SK-N-SH treated with all-trans-retinoic acid at 6 μM for 48 hours (cell line): ENCODE data around the gene KCNT1.

Source experiments
- ATAC-seq: fragments of 200-7000 bp; cut with Tn5 transposase; 3 replicates; pipeline ENCODE4 v1.9.1; 2020; ENCODE audit warnings: mild to moderate bottlenecking, moderate library complexity
- ARNTL ChIP-seq: fragments of 450-650 bp; formaldehyde crosslinking; IDR thresholded peaks from 2 replicates; pipeline ENCODE4 v1.5.0; 2020; ENCODE audit warnings: low read depth, mild to moderate bottlenecking, moderate library complexity, borderline replicate concordance
- BACH2 ChIP-seq: fragments of 250-450 bp; sonication (Bioruptor Pico); IDR thresholded peaks from 2 replicates; pipeline ENCODE4 v1.9.0; 2021; ENCODE audit warnings: mild to moderate bottlenecking, borderline replicate concordance
- CREB5 ChIP-seq: fragments of 250-450 bp; sonication (Bioruptor Pico); IDR thresholded peaks from 2 replicates; pipeline ENCODE4 v1.5.1; 2020; ENCODE audit warnings: low read depth, mild to moderate bottlenecking, moderate library complexity
- CSDC2 ChIP-seq: fragments of 250-450 bp; sonication (Bioruptor Pico); IDR thresholded peaks from 2 replicates; pipeline ENCODE4 v1.5.0; 2020; ENCODE audit warnings: mild to moderate bottlenecking, moderate library complexity
- CSRNP3 ChIP-seq: fragments of 250-450 bp; sonication (Bioruptor Pico); IDR thresholded peaks from 2 replicates; pipeline ENCODE4 v1.5.1; 2021; ENCODE audit warnings: mild to moderate bottlenecking, moderate library complexity
- ESRRG ChIP-seq: fragments of 250-450 bp; sonication (Bioruptor Pico); IDR thresholded peaks from 2 replicates; pipeline ENCODE4 v1.6.1; 2021; ENCODE audit warnings: mild to moderate bottlenecking
- GLIS3 ChIP-seq: fragments of 250-450 bp; sonication (Bioruptor Pico); IDR thresholded peaks from 2 replicates; pipeline ENCODE4 v1.5.0; 2020; ENCODE audit warnings: mild to moderate bottlenecking, moderate library complexity
- ISL1 ChIP-seq: fragments of 250-450 bp; sonication (Bioruptor Pico); IDR thresholded peaks from 2 replicates; pipeline ENCODE4 v2.1.2; 2022; ENCODE audit warnings: mild to moderate bottlenecking, moderate library complexity
- OSR1 ChIP-seq: fragments of 250-450 bp; sonication (Bioruptor Pico); IDR thresholded peaks from 2 replicates; pipeline ENCODE4 v1.8.0; 2022; ENCODE audit warnings: moderate library complexity, mild to moderate bottlenecking, inconsistent platforms
- PATZ1 ChIP-seq: fragments of 250-450 bp; sonication (Bioruptor Pico); IDR thresholded peaks from 2 replicates; pipeline ENCODE4 v1.8.0; 2020; ENCODE audit warnings: mild to moderate bottlenecking, moderate library complexity, borderline replicate concordance
- POU6F1 ChIP-seq: fragments of 250-450 bp; sonication (Bioruptor Pico); IDR thresholded peaks from 2 replicates; pipeline ENCODE4 v1.8.0; 2021; ENCODE audit warnings: low read depth, mild to moderate bottlenecking, moderate library complexity, borderline replicate concordance
- PPARA ChIP-seq: fragments of 250-450 bp; sonication (Bioruptor Pico); IDR thresholded peaks from 2 replicates; pipeline ENCODE4 v1.5.0; 2020; ENCODE audit warnings: mild to moderate bottlenecking, borderline replicate concordance
- RARB ChIP-seq: fragments of 250-450 bp; sonication (Bioruptor Pico); IDR thresholded peaks from 2 replicates; pipeline ENCODE4 v1.8.0; 2021; ENCODE audit warnings: mild to moderate bottlenecking, moderate library complexity
- SNAI2 ChIP-seq: fragments of 250-450 bp; sonication (Bioruptor Pico); IDR thresholded peaks from 2 replicates; pipeline ENCODE4 v1.5.0; 2020; ENCODE audit warnings: mild to moderate bottlenecking, moderate library complexity
- TCF4 ChIP-seq: fragments of 250-450 bp; sonication (Bioruptor Pico); IDR thresholded peaks from 2 replicates; pipeline ENCODE4 v1.8.0; 2021; ENCODE audit warnings: mild to moderate bottlenecking, moderate library complexity, borderline replicate concordance
- TOX ChIP-seq: fragments of 250-450 bp; sonication (Bioruptor Pico); IDR thresholded peaks from 2 replicates; pipeline ENCODE4 v1.8.0; 2021; ENCODE audit warnings: mild to moderate bottlenecking, moderate library complexity, borderline replicate concordance
- TSHZ2 ChIP-seq: fragments of 250-450 bp; sonication (Bioruptor Pico); IDR thresholded peaks from 2 replicates; pipeline ENCODE4 v1.5.0; 2020; ENCODE audit warnings: mild to moderate bottlenecking, moderate library complexity
- ZC3H10 ChIP-seq: fragments of 250-450 bp; sonication (Bioruptor Pico); IDR thresholded peaks from 2 replicates; pipeline ENCODE4 v1.5.1; 2021; ENCODE audit warnings: mild to moderate bottlenecking, moderate library complexity
- ZFP3 ChIP-seq: fragments of 250-450 bp; sonication (Bioruptor Pico); IDR thresholded peaks from 2 replicates; pipeline ENCODE4 v1.5.0; 2020; ENCODE audit warnings: mild to moderate bottlenecking, moderate library complexity
- ZFP30 ChIP-seq: fragments of 450-650 bp; formaldehyde crosslinking; IDR thresholded peaks from 2 replicates; pipeline ENCODE4 v1.5.0; 2022; ENCODE audit warnings: mild to moderate bottlenecking, moderate library complexity
- ZNF565 ChIP-seq: fragments of 450-650 bp; formaldehyde crosslinking; conservative IDR thresholded peaks from 2 replicates; pipeline ENCODE4 v1.5.0; 2020; ENCODE audit warnings: low read depth, mild to moderate bottlenecking, moderate library complexity
- ZNF70 ChIP-seq: fragments of 450-650 bp; formaldehyde crosslinking; IDR thresholded peaks from 2 replicates; pipeline ENCODE4 v1.5.0; 2020; ENCODE audit warnings: mild to moderate bottlenecking, moderate library complexity
- ZNF8 ChIP-seq: fragments of 450-650 bp; formaldehyde crosslinking; IDR thresholded peaks from 2 replicates; pipeline ENCODE4 v1.5.0; 2020; ENCODE audit warnings: mild to moderate bottlenecking, moderate library complexity

KCNT1 gene

GRCh38 chr9:135765416-135765815, 63.4 kb downstream of the KCNT1 start:
- ATAC-seq = no peak
- TF ChIP-seq TOX (CRISPR knock-in tag) (no peak), ARNTL (no peak), TSHZ2 (CRISPR knock-in tag) (no peak), PPARA (CRISPR knock-in tag) (no peak), RARB (no peak), SNAI2 (CRISPR knock-in tag) (no peak), ZFP3 (CRISPR knock-in tag) (no peak), ZNF70 (no peak), ZNF8 (CRISPR knock-in tag) (no peak), PATZ1 (CRISPR knock-in tag) (no peak), ZFP30 (CRISPR knock-in tag) (no peak), OSR1 (no peak), ESRRG (CRISPR knock-in tag) (no peak), ZNF565 (CRISPR knock-in tag) (no peak), ISL1 (no peak)

- ATAC-seq = no peak
- TF ChIP-seq TOX (CRISPR knock-in tag) (no peak), CSDC2 (CRISPR knock-in tag) (no peak), ZC3H10 (CRISPR knock-in tag) (no peak), POU6F1 (CRISPR knock-in tag) (no peak), ZNF70 (no peak), ISL1 (no peak), PPARA (CRISPR knock-in tag) (no peak), OSR1 (no peak), ARNTL (no peak), RARB (no peak), ESRRG (CRISPR knock-in tag) (no peak), GLIS3 (CRISPR knock-in tag) (no peak), CSRNP3 (CRISPR knock-in tag) (no peak), SNAI2 (CRISPR knock-in tag) (no peak)
Observed at GRCh38 chr9:135766251-135766650, 64.3 kb downstream of the KCNT1 start.

GRCh38 chr9:135766707-135767106, 64.7 kb downstream of the KCNT1 start:
- ATAC-seq = no peak
- TF ChIP-seq PATZ1 (CRISPR knock-in tag) = no peak
- TF ChIP-seq TOX (CRISPR knock-in tag) = no peak
- no peak for TF ChIP-seq RARB
- no peak for TF ChIP-seq ZNF8 (CRISPR knock-in tag)
- TF ChIP-seq CSRNP3 (CRISPR knock-in tag) = no peak
- TF ChIP-seq ISL1 = no peak
- TF ChIP-seq CREB5 = no peak
- TF ChIP-seq BACH2 = no peak
- no peak for TF ChIP-seq ZC3H10 (CRISPR knock-in tag)
- no peak for TF ChIP-seq OSR1
- no peak for TF ChIP-seq PPARA (CRISPR knock-in tag)
- no peak for TF ChIP-seq ZFP3 (CRISPR knock-in tag)
- no peak for TF ChIP-seq ARNTL
- TF ChIP-seq SNAI2 (CRISPR knock-in tag) = no peak
- no peak for TF ChIP-seq TCF4 (CRISPR knock-in tag)
- no peak for TF ChIP-seq ZFP30 (CRISPR knock-in tag)
